ENCODE data around the gene LRRC8A.
A peak's percentile ranks its signal among the peaks of the same experiment; 100 is the strongest.

Gene LRRC8A

DNA sequence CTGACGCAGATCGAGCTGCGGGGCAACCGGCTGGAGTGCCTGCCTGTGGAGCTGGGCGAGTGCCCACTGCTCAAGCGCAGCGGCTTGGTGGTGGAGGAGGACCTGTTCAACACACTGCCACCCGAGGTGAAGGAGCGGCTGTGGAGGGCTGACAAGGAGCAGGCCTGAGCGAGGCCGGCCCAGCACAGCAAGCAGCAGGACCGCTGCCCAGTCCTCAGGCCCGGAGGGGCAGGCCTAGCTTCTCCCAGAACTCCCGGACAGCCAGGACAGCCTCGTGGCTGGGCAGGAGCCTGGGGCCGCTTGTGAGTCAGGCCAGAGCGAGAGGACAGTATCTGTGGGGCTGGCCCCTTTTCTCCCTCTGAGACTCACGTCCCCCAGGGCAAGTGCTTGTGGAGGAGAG is 34.3 kb downstream of the LRRC8A start:
- Histone ChIP-seq H3K9me3 (ENCODE audit: control insufficient read depth, low read length) (no peaks in the 10 kb centered on the region), H3K4me3 (ENCODE audit: low read length) (peak overlapping the region; percentile 69), H3K27me3 (replicated peaks; ENCODE audit: control insufficient read depth, insufficient read depth, low read length) (no peaks in the 10 kb centered on the region), H3K9ac (ENCODE audit: low read length) (peak overlapping the region; percentile 92), H3K36me3 (ENCODE audit: control insufficient read depth, insufficient read depth, low read length, severe bottlenecking) (peaks cover 7% of the 10 kb centered on the region), H3K4me1 (ENCODE audit: control insufficient read depth, insufficient read depth, low read length) (peaks cover 68% of the 10 kb centered on the region)
- DNase-seq (ENCODE audit: low read depth): no peak

DNA sequence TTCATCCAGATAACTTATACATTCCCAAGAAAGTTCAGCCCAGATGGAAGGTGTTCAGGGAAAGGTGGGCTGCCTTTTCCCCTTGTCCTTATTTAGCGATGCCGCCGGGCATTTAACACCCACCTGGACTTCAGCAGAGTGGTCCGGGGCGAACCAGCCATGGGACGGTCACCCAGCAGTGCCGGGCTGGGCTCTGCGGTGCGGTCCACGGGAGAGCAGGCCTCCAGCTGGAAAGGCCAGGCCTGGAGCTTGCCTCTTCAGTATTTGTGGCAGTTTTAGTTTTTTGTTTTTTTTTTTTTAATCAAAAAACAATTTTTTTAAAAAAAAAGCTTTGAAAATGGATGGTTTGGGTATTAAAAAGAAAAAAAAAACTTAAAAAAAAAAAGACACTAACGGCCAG is 34.8 kb downstream of the LRRC8A start:
- Histone ChIP-seq H3K4me1 (ENCODE audit: control insufficient read depth, insufficient read depth, low read length) (peaks cover 66% of the 10 kb centered on the region), H3K27me3 (replicated peaks; ENCODE audit: control insufficient read depth, insufficient read depth, low read length) (no peaks in the 10 kb centered on the region), H3K36me3 (ENCODE audit: control insufficient read depth, insufficient read depth, low read length, severe bottlenecking) (peaks cover 7% of the 10 kb centered on the region), H3K9ac (ENCODE audit: low read length) (peak overlapping the region; percentile 92), H3K9me3 (ENCODE audit: control insufficient read depth, low read length) (no peaks in the 10 kb centered on the region), H3K4me3 (ENCODE audit: low read length) (peak overlapping the region; percentile 50)
- DNase-seq (ENCODE audit: low read depth): no peak

DNA sequence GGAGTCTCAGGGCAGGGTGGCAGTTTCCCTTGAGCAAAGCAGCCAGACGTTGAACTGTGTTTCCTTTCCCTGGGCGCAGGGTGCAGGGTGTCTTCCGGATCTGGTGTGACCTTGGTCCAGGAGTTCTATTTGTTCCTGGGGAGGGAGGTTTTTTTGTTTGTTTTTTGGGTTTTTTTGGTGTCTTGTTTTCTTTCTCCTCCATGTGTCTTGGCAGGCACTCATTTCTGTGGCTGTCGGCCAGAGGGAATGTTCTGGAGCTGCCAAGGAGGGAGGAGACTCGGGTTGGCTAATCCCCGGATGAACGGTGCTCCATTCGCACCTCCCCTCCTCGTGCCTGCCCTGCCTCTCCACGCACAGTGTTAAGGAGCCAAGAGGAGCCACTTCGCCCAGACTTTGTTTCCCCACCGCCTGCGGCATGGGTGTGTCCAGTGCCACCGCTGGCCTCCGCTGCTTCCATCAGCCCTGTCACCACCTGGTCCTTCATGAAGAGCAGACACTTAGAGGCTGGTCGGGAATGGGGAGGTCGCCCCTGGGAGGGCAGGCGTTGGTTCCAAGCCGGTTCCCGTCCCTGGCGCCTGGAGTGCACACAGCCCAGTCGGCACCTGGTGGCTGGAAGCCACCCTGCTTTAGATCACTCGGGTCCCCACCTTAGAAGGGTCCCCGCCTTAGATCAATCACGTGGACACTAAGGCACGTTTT is 35.4 kb downstream of the LRRC8A start:
- Histone ChIP-seq H3K9ac (ENCODE audit: low read length) (peak overlapping the region; percentile 92), H3K27me3 (replicated peaks; ENCODE audit: control insufficient read depth, insufficient read depth, low read length) (no peaks in the 10 kb centered on the region), H3K4me1 (ENCODE audit: control insufficient read depth, insufficient read depth, low read length) (peaks cover 67% of the 10 kb centered on the region), H3K4me3 (ENCODE audit: low read length) (no peak overlapping the region), H3K36me3 (ENCODE audit: control insufficient read depth, insufficient read depth, low read length, severe bottlenecking) (peaks cover 7% of the 10 kb centered on the region), H3K9me3 (ENCODE audit: control insufficient read depth, low read length) (no peaks in the 10 kb centered on the region)
- DNase-seq (ENCODE audit: low read depth): peak; percentile 67

DNA sequence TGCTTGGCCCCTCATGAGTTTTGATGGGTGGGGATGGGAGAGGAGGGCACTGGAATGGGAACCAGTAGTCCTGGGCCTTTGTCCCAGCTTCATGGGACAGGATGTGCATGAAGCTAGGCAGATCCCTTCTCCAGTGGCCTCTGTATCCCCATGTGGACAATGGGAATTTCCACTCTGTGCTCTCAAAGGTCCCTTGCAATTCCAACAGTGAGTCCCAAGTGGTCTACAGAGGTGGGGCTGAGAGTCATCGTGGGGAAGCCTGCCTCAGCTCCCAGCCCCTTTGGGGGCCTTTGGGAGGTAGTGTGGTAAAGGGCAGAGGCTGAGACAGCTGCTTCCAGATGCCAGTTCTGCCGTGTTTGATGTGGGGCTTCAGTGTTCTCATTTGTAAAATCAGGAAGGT is 37.0 kb downstream of the LRRC8A start:
- Histone ChIP-seq H3K36me3 (ENCODE audit: control insufficient read depth, insufficient read depth, low read length, severe bottlenecking) (peaks cover 7% of the 10 kb centered on the region), H3K27me3 (replicated peaks; ENCODE audit: control insufficient read depth, insufficient read depth, low read length) (no peaks in the 10 kb centered on the region), H3K4me1 (ENCODE audit: control insufficient read depth, insufficient read depth, low read length) (peaks cover 56% of the 10 kb centered on the region), H3K9ac (ENCODE audit: low read length) (peak overlapping the region; percentile 24), H3K4me3 (ENCODE audit: low read length) (no peak overlapping the region), H3K9me3 (ENCODE audit: control insufficient read depth, low read length) (no peaks in the 10 kb centered on the region)
- no peak for DNase-seq (ENCODE audit: low read depth)

DNA sequence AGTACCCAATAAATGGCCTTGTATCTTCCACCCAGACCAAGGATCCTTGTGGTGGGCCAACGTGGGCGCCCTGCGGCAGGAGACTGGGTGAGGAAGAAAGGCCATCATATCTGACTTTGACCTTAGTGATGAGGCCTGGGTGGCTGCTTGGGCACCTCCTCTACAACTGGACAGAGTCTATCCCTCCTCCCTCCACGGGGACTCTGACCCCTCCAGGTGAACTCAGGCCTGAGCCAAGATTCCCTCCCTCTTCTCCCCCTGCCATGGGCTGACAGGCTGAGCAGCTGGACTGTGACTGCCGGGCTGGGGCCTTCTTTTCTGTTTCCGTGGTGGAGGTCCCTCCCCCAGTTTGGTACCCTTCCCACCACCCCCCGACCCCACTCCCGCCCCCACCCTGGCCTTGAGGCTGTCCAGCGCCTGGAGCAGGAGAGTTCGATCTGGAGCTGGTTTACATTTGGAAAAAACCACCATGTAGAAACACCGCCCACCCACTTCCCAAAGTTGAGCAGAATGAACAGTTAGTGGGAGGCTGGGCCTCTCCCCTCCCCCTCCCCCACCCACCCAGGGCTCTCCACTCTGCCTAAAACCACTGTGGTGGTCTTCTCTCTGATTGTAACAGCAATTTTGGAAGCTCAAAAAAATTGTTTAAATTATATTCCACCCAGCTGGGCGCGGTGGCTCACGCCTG is 37.6 kb downstream of the LRRC8A start:
- no peak for DNase-seq (ENCODE audit: low read depth)
- Histone ChIP-seq H3K4me3 (ENCODE audit: low read length) (no peak overlapping the region), H3K27me3 (replicated peaks; ENCODE audit: control insufficient read depth, insufficient read depth, low read length) (no peaks in the 10 kb centered on the region), H3K9me3 (ENCODE audit: control insufficient read depth, low read length) (no peaks in the 10 kb centered on the region), H3K9ac (ENCODE audit: low read length) (no peak overlapping the region), H3K4me1 (ENCODE audit: control insufficient read depth, insufficient read depth, low read length) (peaks cover 52% of the 10 kb centered on the region), H3K36me3 (ENCODE audit: control insufficient read depth, insufficient read depth, low read length, severe bottlenecking) (peaks cover 7% of the 10 kb centered on the region)

DNA sequence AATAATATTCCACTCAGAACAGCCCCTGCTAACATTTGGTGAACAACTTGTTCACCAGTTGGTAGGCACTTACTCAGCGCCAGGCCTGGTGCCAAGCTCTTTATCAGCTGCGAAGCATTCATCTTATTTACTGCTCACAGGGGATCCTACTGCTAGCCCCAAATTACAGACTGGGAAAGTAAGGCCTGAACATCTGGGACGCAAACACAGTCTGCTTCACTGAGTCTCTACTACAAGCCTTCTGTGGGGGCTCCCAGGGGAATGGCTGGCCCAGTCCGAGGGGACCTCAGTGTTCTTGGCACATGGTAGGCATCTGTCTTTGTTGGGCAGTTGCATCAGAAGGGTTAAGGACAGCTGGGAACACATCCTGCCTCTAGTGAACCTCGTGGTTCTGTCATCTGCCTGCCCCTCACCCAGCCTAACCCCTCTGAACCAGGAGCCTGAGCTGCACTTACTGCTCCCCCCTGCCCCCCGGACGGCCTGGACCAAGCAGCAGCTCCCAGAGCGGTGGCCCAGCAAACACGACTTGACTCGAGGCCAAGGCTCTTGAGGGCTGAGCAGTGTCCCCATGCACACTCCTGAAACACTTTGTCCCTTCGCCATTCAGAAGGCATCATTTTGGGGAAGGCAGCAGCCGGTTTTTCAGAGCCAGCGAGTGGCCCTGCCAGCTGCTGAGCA is 38.6 kb downstream of the LRRC8A start, which contains the start of gene PHYHD1:
TSS of gene PHYHD1 (plus strand) at position 602 of the 678 bp plus-strand sequence. CDS start 1,342 bp downstream, outside the sequence.
- H3K4me1 ChIP-seq (ENCODE audit: control insufficient read depth, insufficient read depth, low read length): peaks cover 51% of the 10 kb centered on the region
- H3K9ac ChIP-seq (ENCODE audit: low read length): peak within 1 kb of the TSS; percentile 85
- H3K4me3 ChIP-seq (ENCODE audit: low read length): peak within 1 kb of the TSS; percentile 78
- H3K36me3 ChIP-seq (ENCODE audit: control insufficient read depth, insufficient read depth, low read length, severe bottlenecking): peaks cover 7% of the 10 kb centered on the region
- no peaks in the 10 kb centered on the region for H3K9me3 ChIP-seq (ENCODE audit: control insufficient read depth, low read length)
- no peaks in the 10 kb centered on the region for H3K27me3 ChIP-seq (replicated peaks; ENCODE audit: control insufficient read depth, insufficient read depth, low read length)
- no peak for DNase-seq (ENCODE audit: low read depth)

DNA sequence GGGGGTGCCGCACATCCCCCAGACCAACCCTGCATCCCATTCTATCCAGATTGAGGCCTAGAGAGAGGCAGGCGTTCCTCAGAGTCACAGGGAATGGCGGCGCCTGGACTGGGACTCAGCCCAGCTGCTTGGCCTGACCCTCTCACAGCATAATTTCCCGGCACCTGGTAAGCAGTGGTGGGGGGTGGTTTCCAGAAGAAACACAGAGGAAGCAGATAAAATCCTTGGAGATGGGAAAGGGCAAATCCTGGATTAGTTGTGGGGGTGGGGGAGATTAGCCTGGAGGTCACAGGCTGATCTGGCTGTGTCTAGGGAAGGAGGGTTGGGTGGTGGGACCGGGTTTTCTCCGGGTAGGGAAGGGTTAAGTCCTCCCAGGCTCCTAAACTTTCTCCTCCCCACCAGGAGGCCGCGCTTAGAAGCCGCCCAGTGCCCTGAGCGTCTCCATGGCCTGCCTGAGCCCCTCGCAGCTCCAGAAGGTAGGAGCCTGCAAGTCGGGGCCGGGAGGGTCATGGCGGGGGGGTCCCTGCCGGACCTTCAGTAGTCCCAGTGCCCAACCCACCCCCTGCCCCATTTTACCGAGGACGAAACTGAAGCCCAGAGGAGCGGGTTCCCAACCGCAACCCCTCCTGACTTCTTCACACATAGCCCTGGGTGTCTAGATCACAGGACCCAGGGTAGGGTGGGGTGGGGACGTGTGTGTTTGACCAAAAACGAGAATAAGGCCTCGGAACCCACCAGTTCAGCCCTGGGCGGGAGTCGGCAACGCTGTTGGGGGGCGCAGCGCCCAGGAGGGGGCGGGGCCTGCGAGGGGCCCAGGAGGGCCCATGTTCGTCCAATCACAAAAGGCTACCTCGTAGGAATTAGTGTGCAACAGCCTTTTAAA is 40.2 kb downstream of the LRRC8A start:
- Histone ChIP-seq H3K9me3 (ENCODE audit: control insufficient read depth, low read length) (no peaks in the 10 kb centered on the region), H3K9ac (ENCODE audit: low read length) (peak overlapping the region; percentile 85), H3K27me3 (replicated peaks; ENCODE audit: control insufficient read depth, insufficient read depth, low read length) (no peaks in the 10 kb centered on the region), H3K36me3 (ENCODE audit: control insufficient read depth, insufficient read depth, low read length, severe bottlenecking) (peaks cover 7% of the 10 kb centered on the region), H3K4me3 (ENCODE audit: low read length) (peak overlapping the region; percentile 78), H3K4me1 (ENCODE audit: control insufficient read depth, insufficient read depth, low read length) (peaks cover 35% of the 10 kb centered on the region)
- DNase-seq (ENCODE audit: low read depth): peak; percentile 55

DNA sequence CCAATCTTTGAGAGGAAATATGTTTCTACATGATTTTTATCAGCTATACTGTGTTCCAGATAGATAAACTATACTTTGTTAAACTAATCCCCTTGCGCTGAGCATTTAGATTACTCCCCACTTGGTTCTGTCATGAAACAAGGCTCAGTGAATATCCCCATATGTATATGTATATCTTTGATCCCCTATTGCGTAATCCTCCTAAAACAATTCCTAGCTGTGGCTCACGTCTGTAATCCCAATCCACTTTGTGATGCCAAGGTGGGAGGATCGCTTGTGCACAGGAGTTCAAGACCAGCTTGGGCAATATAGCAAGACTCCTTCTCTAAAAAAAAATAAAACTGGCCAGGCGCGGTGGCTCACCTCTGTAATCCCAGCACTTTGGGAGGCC is 41.6 kb downstream of the LRRC8A start:
- no peaks in the 10 kb centered on the region for H3K27me3 ChIP-seq (replicated peaks; ENCODE audit: control insufficient read depth, insufficient read depth, low read length)
- DNase-seq (ENCODE audit: low read depth): no peak
- no peak overlapping the region for H3K9ac ChIP-seq (ENCODE audit: low read length)
- peaks cover 30% of the 10 kb centered on the region for H3K4me1 ChIP-seq (ENCODE audit: control insufficient read depth, insufficient read depth, low read length)
- no peaks in the 10 kb centered on the region for H3K36me3 ChIP-seq (ENCODE audit: control insufficient read depth, insufficient read depth, low read length, severe bottlenecking)
- H3K4me3 ChIP-seq (ENCODE audit: low read length): no peak overlapping the region
- H3K9me3 ChIP-seq (ENCODE audit: control insufficient read depth, low read length): no peaks in the 10 kb centered on the region

DNA sequence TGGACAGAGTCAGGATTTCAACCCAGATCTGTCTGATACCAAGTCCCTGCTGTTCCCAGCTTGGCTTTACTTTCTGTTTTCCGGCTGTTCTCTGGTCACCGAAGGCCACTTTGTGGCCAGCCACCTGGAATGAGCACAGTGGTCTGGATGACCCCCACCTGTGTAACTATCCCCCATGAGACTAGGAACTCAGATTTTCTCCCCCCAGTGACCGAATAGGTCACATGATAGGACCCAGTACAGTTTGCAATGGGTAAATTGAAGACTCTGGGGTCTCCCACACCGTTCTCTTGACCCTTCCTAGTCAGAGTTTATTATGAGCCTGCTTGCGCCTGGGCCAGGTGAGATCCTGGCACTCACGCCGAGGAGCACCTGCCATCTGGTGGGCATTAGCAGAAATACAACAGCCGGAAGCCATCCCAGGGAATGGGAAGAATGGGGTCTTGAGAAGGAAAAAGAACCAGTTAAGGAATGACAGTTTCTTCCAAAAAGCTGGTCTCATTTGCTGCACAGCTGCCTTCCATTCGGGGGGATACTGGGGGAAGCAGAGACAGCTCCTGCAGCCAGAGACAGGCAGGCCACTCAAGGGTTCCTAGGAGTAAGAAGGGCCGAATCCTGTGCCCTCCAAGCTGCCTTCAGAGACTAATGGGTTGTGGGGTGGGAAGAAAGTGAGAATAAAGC is 45.9 kb downstream of the LRRC8A start:
- Histone ChIP-seq H3K36me3 (ENCODE audit: control insufficient read depth, insufficient read depth, low read length, severe bottlenecking) (no peaks in the 10 kb centered on the region), H3K4me1 (ENCODE audit: control insufficient read depth, insufficient read depth, low read length) (peaks cover 4% of the 10 kb centered on the region), H3K4me3 (ENCODE audit: low read length) (no peak overlapping the region), H3K9me3 (ENCODE audit: control insufficient read depth, low read length) (no peaks in the 10 kb centered on the region), H3K27me3 (replicated peaks; ENCODE audit: control insufficient read depth, insufficient read depth, low read length) (no peaks in the 10 kb centered on the region), H3K9ac (ENCODE audit: low read length) (no peak overlapping the region)
- DNase-seq (ENCODE audit: low read depth): peak; percentile 68

DNA sequence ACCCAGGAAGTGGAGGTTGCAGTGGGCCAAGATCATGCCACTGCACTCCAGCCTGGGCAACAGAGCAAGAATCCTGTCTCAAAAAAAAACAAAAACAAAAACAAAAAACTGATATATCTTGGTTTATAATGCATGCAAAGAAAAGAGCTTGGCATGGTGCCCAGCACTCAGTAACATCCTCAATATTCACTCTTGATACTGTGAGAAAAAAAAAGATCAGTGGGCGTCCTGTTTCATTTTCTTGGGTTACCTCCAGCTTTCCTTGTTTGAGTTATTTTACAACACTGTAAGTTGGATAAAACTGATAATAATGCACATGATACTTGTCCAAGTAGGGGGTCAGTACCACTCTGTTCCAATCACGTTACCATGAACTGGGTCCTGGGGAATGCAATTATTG is 46.7 kb downstream of the LRRC8A start:
- no peak for DNase-seq (ENCODE audit: low read depth)
- no peak overlapping the region for H3K9ac ChIP-seq (ENCODE audit: low read length)
- H3K4me1 ChIP-seq (ENCODE audit: control insufficient read depth, insufficient read depth, low read length): no peaks in the 10 kb centered on the region
- no peaks in the 10 kb centered on the region for H3K36me3 ChIP-seq (ENCODE audit: control insufficient read depth, insufficient read depth, low read length, severe bottlenecking)
- H3K4me3 ChIP-seq (ENCODE audit: low read length): no peak overlapping the region
- no peaks in the 10 kb centered on the region for H3K27me3 ChIP-seq (replicated peaks; ENCODE audit: control insufficient read depth, insufficient read depth, low read length)
- no peaks in the 10 kb centered on the region for H3K9me3 ChIP-seq (ENCODE audit: control insufficient read depth, low read length)
